GM18502 (cell line): ENCODE results near the gene CSMD2.

ENCODE experiments used
- ATAC-seq: cut with Tn5 transposase; IDR thresholded peaks from one replicate; pipeline ENCODE4 v1.9.1; 2021; ENCODE audit warnings: mild to moderate bottlenecking; ENCODE audit not compliant: unreplicated experiment, poor library complexity

Gene CSMD2

DNA sequence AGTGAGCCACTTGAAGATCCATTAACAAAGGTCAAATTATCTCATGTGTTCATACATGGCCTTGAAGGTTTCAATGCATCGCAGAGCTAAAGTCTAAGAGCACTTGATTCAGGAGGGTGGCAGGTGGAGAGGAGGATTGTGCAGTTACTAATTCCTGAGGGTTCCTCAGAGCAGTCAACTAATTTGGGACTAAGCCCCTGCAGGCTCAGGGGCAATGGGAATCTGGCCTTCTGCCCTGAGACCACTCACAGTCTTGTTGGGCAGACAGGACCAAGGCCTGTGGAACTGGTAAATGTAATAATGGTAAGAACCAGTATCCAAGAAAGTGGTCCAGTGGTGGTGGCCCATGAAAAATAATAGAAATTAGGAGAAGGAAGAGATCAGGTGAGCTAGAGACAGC lies 428.5 kb downstream of the CSMD2 start:
- no peak for ATAC-seq

DNA sequence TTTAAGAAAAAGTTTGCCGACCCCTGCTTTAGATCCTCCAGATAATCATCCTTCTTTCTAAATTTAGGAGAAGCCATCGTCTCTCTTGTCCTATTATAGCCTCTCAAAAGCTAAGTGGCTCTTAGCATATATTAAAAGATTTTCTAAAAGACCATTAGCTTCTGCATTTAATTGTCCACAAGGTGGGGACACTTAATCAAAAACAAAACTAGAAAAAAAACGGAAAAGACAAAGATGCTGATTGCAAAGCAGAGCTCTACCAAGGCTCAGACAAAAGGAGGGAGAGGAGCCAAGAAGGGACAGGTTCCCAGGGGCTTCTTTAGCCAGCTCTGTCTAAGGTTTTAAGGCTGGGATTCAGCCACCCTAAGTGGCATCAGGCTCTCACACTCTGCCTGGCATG lies 429.4 kb downstream of the CSMD2 start:
- ATAC-seq, result no peak

DNA sequence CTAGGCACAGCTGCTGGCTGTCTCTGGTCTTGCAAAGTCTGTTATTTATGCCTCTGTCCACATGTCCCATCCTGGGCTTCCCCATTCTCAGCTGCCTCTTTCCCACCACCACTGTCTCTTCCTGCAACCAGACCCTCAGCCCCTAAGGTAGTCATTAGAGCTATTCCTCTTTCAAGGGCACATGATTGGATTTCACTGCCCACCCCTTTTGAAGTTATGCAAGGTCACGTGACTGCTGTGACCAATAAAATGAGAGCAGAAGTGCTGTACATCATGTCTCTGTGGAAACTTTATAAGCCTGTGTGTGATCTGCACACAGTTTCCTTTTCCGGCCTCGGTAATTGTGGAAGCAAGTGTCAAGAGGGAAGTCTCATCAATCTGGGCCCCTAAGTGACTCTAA lies 437.7 kb downstream of the CSMD2 start:
- no peak for ATAC-seq

DNA sequence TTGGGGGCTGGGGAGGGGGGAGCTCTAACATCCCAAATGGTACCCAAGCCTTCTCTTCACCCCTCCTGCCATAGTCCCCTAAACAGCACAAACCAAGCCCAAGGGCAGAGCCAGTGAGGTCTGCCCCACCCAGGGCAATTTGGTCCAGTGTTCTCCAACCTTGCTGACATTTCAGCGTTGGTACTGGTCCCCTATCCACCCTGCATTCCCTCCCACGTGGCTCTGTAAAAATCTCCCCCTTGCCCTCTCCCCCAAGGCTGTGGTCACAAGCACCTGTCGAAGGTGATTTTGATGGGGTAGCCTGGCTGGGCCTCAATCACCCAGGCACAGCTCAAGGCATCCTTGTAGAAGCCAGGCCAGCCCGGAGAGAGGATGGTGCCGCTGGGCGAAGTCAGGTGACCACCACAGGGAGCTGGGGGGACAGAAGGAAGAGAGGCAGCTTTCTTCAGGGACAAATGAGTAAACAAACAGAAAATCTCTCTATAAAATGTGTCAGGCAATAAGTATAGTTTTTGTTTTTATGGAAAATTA lies 438.7 kb downstream of the CSMD2 start:
- ATAC-seq, result no peak

DNA sequence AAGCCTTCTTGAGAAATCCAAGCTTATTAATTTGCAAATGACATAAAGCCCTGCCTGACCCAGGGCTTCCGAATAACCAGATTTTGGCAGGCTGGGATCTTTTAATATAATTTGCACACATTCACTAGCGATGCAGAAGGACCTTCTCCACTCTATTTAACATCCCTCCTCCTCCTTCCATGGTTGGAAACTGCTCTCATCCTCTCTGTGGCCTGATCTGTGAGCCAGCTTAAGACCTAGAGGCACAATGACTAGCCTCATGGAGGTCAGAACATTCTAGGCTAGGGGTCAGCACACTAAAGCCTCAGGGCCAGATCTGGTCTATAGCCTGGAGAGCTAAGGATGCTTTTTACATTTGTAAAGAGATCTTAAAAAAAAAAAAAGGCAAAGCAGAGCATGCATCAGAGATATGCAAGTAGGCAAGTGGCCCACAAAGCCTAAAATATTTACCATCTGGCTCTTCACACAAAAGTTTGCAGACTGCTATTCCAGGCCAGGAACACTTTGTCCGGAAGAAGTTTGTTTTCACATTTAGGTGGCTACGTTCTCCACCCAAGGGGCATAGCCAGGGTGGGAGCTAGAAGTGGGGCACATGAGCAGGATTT lies 439.4 kb downstream of the CSMD2 start:
- no peak for ATAC-seq

DNA sequence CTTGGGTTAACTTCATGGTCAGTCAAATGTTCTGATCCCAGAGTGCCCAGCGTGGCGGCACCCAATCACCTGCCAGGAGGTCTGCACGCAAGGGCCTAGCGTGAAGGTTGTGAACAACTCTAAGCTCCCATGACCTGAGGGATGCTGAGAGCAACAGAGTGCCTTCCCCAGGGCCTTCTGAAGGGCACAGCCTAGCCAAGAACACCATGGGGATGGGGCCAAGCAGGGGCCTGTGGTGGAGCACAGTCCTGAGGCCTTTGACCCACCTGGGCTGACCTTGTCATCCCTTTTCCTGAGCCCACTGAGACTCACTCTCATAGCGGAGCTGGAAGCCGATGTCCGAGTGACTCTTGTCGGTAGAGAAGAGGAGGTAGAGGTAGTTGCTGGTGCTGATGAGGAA lies 440.0 kb downstream of the CSMD2 start:
- no peak for ATAC-seq

DNA sequence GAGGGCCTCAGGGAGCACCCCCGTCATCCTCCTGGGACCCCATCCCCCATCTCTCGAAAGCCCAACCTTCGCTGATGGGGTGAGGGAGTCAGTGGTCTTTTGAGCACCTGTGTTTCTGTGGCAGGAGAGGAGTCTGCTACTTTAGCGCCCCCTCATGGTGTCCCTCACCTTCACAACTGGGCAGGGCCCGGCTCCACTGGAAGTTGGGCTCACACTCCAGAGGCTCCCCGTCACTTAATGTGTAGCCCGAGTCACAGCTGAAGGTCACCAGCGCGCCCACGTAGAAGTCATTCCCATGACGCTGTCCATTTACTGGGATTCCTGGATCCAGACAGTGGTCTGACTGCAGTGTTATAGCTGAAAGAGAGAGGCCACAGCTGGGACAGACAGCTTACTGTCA lies 440.7 kb downstream of the CSMD2 start:
- ATAC-seq, result no peak

DNA sequence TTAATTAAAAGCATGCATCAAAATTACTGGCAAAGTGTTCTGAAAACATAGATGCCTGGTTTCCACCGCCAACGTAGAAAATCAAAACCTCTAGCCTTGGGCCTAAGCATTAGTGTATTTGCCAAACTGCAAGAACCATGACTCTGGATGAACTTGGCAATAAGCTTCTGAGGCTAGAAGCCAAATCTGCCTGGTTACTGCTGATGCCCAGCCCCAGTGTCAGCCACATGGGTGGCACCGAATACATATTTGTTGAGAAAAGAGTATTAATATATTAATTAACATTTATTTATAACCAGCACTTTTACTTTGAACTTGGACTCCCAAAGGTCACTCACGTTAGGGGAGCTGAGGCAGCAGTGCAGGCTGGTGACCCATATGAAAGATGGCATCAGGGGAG lies 441.8 kb downstream of the CSMD2 start:
- no peak for ATAC-seq

DNA sequence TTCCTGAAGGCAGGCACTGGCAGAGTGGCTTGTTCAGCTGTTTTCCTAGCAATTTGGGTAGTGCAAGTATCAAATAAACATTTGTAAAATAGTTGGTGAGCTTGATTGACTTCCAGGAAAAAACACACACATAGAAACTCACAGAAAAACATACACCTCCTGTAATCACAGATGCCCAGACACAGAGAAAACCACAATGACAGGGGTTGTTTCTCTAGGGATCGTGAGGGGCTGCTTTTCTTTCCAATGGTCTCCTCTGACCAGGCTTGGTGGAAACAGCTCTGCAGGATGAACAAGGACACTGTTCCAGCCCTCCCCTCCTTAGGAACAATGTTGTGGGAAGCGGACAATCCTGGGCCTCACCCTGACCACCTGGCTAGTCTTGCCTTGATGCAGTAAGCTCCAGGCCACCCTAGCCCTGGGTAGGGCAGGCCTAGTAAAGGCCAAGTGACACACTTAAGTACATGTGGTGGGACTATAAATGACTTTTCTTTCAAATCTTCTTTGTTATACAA lies 443.7 kb downstream of the CSMD2 start:
- no peak for ATAC-seq

DNA sequence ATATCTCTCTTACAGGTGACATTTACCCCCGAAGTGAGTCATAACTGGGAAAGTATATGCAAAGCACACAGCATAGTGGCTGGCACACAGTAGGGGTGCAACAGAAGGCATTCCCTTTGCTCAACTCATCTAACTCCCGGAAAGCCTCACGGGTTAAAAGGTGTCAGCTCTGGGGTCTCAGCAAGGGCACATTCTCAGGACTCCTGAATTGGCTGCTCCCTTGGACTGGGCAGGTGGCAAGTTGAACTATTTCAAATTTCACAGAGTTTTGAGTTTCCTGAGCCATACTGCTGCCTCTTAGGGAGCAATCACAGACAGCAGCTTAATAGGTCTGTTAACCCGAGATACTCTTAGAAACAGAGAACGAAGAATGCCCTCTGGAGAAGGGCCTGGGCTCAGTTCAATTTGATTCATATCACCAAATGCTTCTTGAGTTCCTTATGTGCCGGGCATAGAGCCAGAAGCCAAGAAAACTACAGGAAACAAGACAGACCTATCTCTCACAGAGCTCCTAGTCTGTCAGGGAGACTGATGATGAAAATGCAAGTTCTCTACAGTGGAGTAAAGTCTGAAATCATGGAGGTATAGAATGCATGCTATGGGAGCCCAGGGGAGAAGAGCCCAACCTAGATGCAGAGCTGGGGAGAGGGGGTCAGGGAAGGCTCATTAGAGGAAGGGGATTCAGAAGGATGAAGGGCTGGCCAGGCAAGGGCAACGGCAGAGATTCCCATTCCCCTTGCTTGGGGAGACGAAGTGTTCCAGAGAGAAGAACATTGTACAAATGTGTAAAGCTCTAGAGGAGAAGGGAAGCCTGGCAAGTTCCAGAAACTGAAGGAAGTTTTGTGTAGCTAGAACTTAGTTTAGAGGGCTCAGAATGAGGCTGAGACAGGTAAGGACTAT lies 445.0 kb downstream of the CSMD2 start:
- ATAC-seq, result no peak

DNA sequence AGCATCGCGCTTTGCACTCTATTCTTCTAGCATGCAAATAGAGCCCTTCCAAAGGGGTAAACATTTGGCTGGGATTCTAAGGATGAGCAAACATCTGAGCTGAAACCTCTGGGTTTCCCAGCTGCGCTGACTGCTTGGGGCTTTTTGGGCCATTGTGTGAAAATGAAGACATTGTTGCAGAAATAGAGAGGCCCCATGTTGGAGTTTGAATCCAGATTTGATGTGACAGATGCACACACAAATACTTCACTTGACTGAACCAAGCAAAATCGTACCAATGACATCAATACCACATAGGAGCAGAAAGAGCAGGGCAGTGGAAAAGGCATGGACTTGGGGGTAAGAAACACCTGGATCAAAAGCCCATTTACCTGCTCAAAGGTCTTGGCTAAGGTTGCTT lies 445.7 kb downstream of the CSMD2 start:
- ATAC-seq, result no peak

DNA sequence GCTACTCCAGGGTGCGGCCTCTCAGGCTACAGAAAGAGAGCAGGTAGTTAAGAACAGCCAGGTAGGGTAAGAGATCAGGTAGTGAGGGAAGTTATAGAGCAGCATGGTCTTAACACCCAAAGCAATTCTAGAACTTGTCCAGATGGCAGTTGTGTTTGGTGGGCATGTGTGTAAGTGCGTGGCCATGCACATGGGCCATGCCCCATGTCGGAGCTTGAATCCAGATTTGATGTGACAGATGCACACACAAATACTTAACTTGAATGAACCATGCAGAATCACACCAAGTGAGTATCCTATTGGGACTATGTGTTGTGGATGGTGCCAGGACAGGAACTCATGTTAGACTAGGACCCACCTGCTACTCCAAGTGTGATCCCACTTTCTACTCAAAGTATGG lies 446.8 kb downstream of the CSMD2 start:
- ATAC-seq, result no peak

DNA sequence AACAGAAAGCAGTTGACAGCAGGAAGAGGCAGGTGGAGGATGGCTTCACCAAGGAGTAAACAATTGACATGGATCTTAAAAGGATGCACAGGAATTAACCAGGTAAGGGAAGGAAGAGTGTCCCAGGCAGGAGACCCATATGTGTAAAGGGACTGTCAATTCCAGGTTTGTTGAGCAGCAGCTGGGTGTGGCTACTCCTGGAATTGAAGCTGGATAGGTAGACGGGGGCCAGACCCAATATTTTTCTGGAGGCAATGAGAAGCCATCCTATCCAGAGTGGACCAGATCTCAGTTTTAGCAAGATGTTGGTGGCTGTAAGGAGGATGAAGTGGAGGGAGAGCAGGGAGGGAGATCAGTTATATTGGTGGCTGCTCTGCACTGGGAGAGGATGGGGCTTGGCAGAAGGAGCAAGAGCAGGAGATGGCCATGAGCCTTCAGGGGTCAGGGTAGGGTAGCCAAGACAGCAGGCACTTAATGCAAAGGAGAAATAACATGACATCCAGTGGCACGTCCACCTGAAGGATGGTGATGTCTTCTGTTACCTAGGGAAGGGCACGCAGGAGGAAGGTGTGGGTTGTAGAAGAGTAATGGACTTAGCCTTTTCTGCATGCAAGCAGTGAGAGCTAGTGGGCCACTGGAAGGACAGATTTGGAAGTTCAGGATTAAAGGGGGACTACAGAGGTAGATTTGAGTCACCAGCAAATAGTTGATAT lies 447.9 kb downstream of the CSMD2 start:
- ATAC-seq, result no peak

DNA sequence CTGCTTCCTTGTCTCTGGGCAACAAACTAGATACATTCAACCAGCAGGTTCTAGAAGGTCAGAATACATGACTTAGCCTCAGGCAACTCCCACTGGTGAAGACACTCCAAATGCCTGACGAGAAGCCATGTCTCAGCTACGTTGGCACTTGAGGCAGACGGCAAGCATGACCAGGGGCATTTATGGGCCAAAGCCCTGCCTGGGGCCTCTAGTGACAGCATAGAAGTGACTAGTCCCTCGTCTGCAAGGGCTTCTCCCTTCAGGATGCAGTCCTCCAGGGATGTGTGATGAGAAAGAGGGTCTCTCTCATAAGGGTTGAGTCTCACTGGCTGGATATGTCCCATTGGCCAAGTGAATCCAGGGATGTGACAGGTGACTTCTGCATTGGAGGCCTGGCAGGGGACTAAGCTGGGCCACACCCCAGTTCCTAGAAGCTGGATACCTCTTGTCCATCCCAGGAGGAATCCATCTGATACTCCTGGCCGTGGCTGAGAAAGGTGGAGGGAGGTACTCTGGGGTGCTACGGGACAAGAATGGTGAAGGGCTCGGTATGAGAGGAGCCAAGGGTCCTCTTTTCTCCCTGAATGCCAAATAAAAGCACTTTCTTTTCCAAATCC lies 449.7 kb downstream of the CSMD2 start:
- ATAC-seq, result no peak

DNA sequence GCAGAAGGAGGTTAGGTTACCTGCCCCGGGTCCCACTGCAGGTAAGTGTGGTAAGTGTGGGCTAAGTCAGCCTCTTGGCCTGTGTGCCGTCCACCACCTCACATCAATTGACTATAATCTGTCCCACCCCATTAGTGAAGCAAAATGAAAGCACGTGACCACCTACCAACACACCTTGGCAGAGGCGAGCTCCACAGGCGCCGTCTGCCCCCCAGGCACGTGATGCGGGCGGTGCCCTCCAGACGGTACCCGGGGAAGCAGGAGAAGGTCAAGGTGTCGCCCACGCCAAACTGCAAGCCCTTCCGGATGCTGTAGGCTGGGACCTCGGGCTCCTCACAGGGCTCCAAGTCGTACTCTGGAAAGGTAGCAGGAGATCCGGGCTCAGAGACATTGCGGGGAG lies 450.6 kb downstream of the CSMD2 start:
- ATAC-seq, result no peak

DNA sequence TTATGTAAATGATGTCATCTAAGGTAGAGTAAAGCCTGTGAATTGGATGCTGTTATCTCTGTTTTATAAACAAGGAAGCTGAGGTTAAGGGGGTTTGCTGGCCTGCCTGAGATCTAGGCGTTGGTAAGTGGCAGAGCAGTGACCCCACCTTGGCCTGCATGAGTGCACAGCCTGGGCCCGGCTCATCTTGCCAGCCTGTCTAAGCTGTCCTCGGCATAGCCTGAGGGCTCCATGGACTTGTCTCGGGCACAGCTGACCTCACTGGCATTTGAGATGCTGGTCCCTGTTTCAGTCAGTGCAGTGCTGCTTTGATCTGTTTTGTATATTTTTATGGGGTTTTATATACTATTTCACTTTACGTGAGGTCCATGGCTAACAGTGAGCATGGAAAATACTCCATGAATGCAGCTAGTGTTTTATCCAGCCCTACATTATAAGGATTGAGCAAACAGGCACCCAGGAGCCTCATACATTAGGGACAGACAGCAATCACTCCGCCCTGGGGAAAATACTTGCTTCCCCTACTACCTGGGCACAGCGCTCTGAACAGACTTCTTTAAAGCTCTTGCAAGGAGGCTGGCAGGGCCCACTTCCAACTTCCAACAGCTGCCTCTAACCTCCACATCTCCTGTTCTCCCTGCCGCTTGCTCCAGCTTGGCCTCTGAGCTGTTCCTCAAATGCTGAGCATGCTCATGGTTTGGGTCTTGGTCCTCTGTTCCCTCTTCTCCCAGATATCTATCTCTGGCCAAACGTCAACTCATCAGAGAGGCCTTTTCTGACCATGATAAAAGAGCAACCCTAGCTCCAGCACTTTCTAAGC lies 451.8 kb downstream of the CSMD2 start:
- no peak for ATAC-seq

DNA sequence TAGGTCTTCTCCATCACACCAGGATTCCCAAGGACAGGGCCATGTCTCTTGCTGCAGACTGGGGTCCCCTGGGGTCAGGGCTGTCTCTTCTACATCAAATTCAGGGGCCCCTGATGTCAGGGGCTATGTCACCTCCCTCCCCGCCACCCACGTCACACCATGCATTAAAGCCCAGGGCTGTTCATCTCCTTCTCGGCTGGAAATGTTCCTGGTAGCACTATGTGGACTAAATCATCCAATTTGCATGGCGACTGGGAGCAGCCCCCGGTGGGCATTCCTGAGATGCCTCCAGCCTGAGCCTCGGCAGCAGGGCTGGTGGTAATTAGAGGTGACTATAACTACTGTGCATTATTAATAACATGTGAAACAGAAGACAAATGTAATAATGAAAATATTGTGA lies 452.8 kb downstream of the CSMD2 start:
- ATAC-seq, result no peak

DNA sequence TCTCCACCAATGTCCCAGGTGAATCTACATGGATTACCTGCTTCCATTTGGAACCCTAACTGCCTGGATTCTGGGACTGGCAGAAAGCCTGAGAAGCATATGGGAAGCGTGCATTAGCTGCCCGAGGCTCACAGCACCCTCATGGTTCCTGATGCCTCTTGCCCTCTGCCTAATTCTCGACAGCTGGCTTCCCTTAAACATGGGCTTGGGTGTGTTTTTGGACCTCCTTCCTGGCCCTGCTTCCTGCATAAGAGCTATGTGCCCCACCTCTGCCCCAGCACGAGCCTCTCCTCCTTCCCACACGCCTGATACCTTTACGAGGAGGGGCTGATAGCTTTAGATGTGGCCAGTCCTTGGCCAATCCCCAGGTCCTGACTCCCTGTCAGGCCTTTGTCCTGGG lies 453.5 kb downstream of the CSMD2 start:
- no peak for ATAC-seq

DNA sequence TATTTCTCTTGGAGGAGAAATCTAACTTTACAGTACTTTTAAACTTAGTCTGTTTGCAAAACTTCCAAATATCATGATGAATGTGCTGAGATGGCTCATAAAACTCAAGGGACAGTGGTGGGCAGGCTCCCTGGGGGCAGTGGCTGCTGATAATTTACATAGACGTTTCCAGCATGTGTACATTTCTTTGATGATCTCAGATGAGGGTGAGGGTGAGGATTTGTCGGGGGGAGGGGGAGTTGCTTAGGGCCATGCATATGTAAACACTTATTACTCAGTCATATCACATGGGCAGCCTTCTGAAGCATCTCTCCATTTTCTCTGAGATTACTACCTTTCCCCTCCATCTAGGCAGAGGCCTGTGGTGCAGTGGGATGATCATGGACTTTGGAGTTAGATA lies 454.1 kb downstream of the CSMD2 start:
- ATAC-seq, result no peak
